ENCODE results near the gene SPOCK1.

The SPOCK1 gene

GRCh38 chr5:137252512-137252911 is 246.6 kb downstream of the SPOCK1 start:
- Histone ChIP-seq H3K9me3 (ENCODE audit: severe bottlenecking) (no peaks in the 10 kb centered on the region), H3K27ac (ENCODE audit: poor library complexity, severe bottlenecking) (no peak overlapping the region), H3K27me3 (ENCODE audit: insufficient read depth, poor library complexity, severe bottlenecking) (no peaks in the 10 kb centered on the region), H3K4me1 (ENCODE audit: insufficient read depth, poor library complexity, severe bottlenecking) (peaks cover 5% of the 10 kb centered on the region), H3K4me3 (ENCODE audit: severe bottlenecking) (no peak overlapping the region), H3K36me3 (ENCODE audit: low read depth) (no peaks in the 10 kb centered on the region)
- TF ChIP-seq CTCF (IDR thresholded peaks at IDR 0.05; ENCODE audit: poor library complexity, severe bottlenecking), result no peak
- DNase-seq (ENCODE audit: low spot score), result no peak
- 0 out of 3 replicates have a peak, but pooled peaks have one; percentile 12 for ATAC-seq (ENCODE audit: low read depth)

GRCh38 chr5:137250421-137250820 is 248.7 kb downstream of the SPOCK1 start:
- no peak overlapping the region for H3K27ac ChIP-seq (ENCODE audit: poor library complexity, severe bottlenecking)
- H3K9me3 ChIP-seq (ENCODE audit: severe bottlenecking), result no peaks in the 10 kb centered on the region
- no peaks in the 10 kb centered on the region for H3K27me3 ChIP-seq (ENCODE audit: insufficient read depth, poor library complexity, severe bottlenecking)
- peaks cover 5% of the 10 kb centered on the region for H3K4me1 ChIP-seq (ENCODE audit: insufficient read depth, poor library complexity, severe bottlenecking)
- TF ChIP-seq CTCF (IDR thresholded peaks at IDR 0.05; ENCODE audit: poor library complexity, severe bottlenecking), result no peak
- ATAC-seq (ENCODE audit: low read depth) (no peak), DNase-seq (ENCODE audit: low spot score) (no peak)
- no peak overlapping the region for H3K4me3 ChIP-seq (ENCODE audit: severe bottlenecking)
- H3K36me3 ChIP-seq (ENCODE audit: low read depth), result no peaks in the 10 kb centered on the region

- no peak overlapping the region for H3K4me3 ChIP-seq (ENCODE audit: severe bottlenecking)
- no peaks in the 10 kb centered on the region for H3K9me3 ChIP-seq (ENCODE audit: severe bottlenecking)
- ATAC-seq (ENCODE audit: low read depth) (no peak), DNase-seq (ENCODE audit: low spot score) (no peak)
- no peaks in the 10 kb centered on the region for H3K4me1 ChIP-seq (ENCODE audit: insufficient read depth, poor library complexity, severe bottlenecking)
- no peaks in the 10 kb centered on the region for H3K36me3 ChIP-seq (ENCODE audit: low read depth)
- no peak for TF ChIP-seq CTCF (IDR thresholded peaks at IDR 0.05; ENCODE audit: poor library complexity, severe bottlenecking)
- H3K27me3 ChIP-seq (ENCODE audit: insufficient read depth, poor library complexity, severe bottlenecking), result no peaks in the 10 kb centered on the region
- no peak overlapping the region for H3K27ac ChIP-seq (ENCODE audit: poor library complexity, severe bottlenecking)
Measured at GRCh38 chr5:137248527-137248926, 250.6 kb downstream of the SPOCK1 start.

- Histone ChIP-seq H3K4me3 (ENCODE audit: severe bottlenecking) (no peak overlapping the region), H3K4me1 (ENCODE audit: insufficient read depth, poor library complexity, severe bottlenecking) (no peaks in the 10 kb centered on the region), H3K27ac (ENCODE audit: poor library complexity, severe bottlenecking) (no peak overlapping the region), H3K36me3 (ENCODE audit: low read depth) (no peaks in the 10 kb centered on the region), H3K27me3 (ENCODE audit: insufficient read depth, poor library complexity, severe bottlenecking) (no peaks in the 10 kb centered on the region), H3K9me3 (ENCODE audit: severe bottlenecking) (no peaks in the 10 kb centered on the region)
- ATAC-seq (ENCODE audit: low read depth) (no peak), DNase-seq (ENCODE audit: low spot score) (no peak)
- TF ChIP-seq CTCF (IDR thresholded peaks at IDR 0.05; ENCODE audit: poor library complexity, severe bottlenecking), result no peak
Measured at GRCh38 chr5:137245438-137245837, 253.7 kb downstream of the SPOCK1 start.

- Histone ChIP-seq H3K36me3 (ENCODE audit: low read depth) (no peaks in the 10 kb centered on the region), H3K27ac (ENCODE audit: poor library complexity, severe bottlenecking) (no peak overlapping the region), H3K27me3 (ENCODE audit: insufficient read depth, poor library complexity, severe bottlenecking) (no peaks in the 10 kb centered on the region), H3K4me1 (ENCODE audit: insufficient read depth, poor library complexity, severe bottlenecking) (peaks cover 6% of the 10 kb centered on the region), H3K4me3 (ENCODE audit: severe bottlenecking) (no peak overlapping the region), H3K9me3 (ENCODE audit: severe bottlenecking) (no peaks in the 10 kb centered on the region)
- no peak for TF ChIP-seq CTCF (IDR thresholded peaks at IDR 0.05; ENCODE audit: poor library complexity, severe bottlenecking)
- DNase-seq (ENCODE audit: low spot score) (no peak), ATAC-seq (ENCODE audit: low read depth) (no peak)
Measured at GRCh38 chr5:137240285-137240684, 258.8 kb downstream of the SPOCK1 start.
